ENCODE results near the gene SRPK3.
"Not testable (repeated sequence)": the region's sequence is repeated elsewhere in the genome, so short reads cannot be mapped to it uniquely, and the experiment has no call there.

The SRPK3 gene

GRCh38 chrX:153812220-153812619, 31.4 kb downstream of the SRPK3 start:
- Histone ChIP-seq H3K36me3 (ENCODE audit: control insufficient read depth in 4 of 4, insufficient read depth in 4 of 4, low read length in 3 of 4) (no peaks in the 10 kb centered on the region), H3K4me3 (ENCODE audit: control insufficient read depth in 1 of 7, extremely low read depth in 1 of 7, insufficient read depth in 4 of 7, low read depth in 2 of 7, low read length in 6 of 7) (no peak overlapping the region), H3K27me3 (replicated peaks in 2 of 5; ENCODE audit: control insufficient read depth in 4 of 5, insufficient read depth in 5 of 5, low read length in 4 of 5) (peaks cover 0 to 38% (median 0%) of the 10 kb centered on the region in 5 experiments), H3K4me1 (ENCODE audit: control extremely low read depth in 1 of 4, control insufficient read depth in 4 of 4, insufficient read depth in 4 of 4, low read length in 3 of 4) (peaks cover 0 to 17% (median 14%) of the 10 kb centered on the region in 4 experiments), H3K9me3 (ENCODE audit: control extremely low read depth in 1 of 5, control insufficient read depth in 4 of 5, insufficient read depth in 2 of 5, low read depth in 1 of 5, low read length in 4 of 5) (peaks cover 0 to 5% (median 0%) of the 10 kb centered on the region in 5 experiments), H3K27ac (ENCODE audit: insufficient read depth in 1 of 2, low read depth in 1 of 2, low read length in 2 of 2, poor library complexity in 1 of 2, severe bottlenecking in 2 of 2) (no peak overlapping the region)
- 77% methylated on average over 12 of the region's 14 CpGs for WGBS (ENCODE audit: insufficient coverage)
- ChIA-PET POLR2A (no interaction called here), CTCF (no interaction called here)
- no peak for DNase-seq

GRCh38 chrX:153813161-153813560, 32.3 kb downstream of the SRPK3 start:
- Histone ChIP-seq H3K27ac (ENCODE audit: insufficient read depth in 1 of 2, low read depth in 1 of 2, low read length in 2 of 2, poor library complexity in 1 of 2, severe bottlenecking in 2 of 2) (no peak overlapping the region), H3K36me3 (ENCODE audit: control insufficient read depth in 4 of 4, insufficient read depth in 4 of 4, low read length in 3 of 4) (no peaks in the 10 kb centered on the region), H3K27me3 (replicated peaks in 2 of 5; ENCODE audit: control insufficient read depth in 4 of 5, insufficient read depth in 5 of 5, low read length in 4 of 5) (peaks cover 0 to 45% (median 0%) of the 10 kb centered on the region in 5 experiments), H3K4me1 (ENCODE audit: control extremely low read depth in 1 of 4, control insufficient read depth in 4 of 4, insufficient read depth in 4 of 4, low read length in 3 of 4) (peaks cover 0 to 18% (median 15%) of the 10 kb centered on the region in 4 experiments), H3K9me3 (ENCODE audit: control extremely low read depth in 1 of 5, control insufficient read depth in 4 of 5, insufficient read depth in 2 of 5, low read depth in 1 of 5, low read length in 4 of 5) (peaks cover 0 to 5% (median 0%) of the 10 kb centered on the region in 5 experiments), H3K4me3 (ENCODE audit: control insufficient read depth in 1 of 7, extremely low read depth in 1 of 7, insufficient read depth in 4 of 7, low read depth in 2 of 7, low read length in 6 of 7) (no peak overlapping the region)
- no peak for DNase-seq
- WGBS (ENCODE audit: insufficient coverage): 94% methylated on average over 5 of the region's 5 CpGs
- POLR2A ChIA-PET: no interaction called here
- CTCF ChIA-PET: no interaction called here

- Histone ChIP-seq H3K36me3 (ENCODE audit: control insufficient read depth in 4 of 4, insufficient read depth in 4 of 4, low read length in 3 of 4) (no peaks in the 10 kb centered on the region), H3K9me3 (ENCODE audit: control extremely low read depth in 1 of 5, control insufficient read depth in 4 of 5, insufficient read depth in 2 of 5, low read depth in 1 of 5, low read length in 4 of 5) (peaks cover 0 to 5% (median 0%) of the 10 kb centered on the region in 5 experiments), H3K27me3 (replicated peaks in 2 of 5; ENCODE audit: control insufficient read depth in 4 of 5, insufficient read depth in 5 of 5, low read length in 4 of 5) (peaks cover 0 to 58% (median 2%) of the 10 kb centered on the region in 5 experiments), H3K4me3 (ENCODE audit: control insufficient read depth in 1 of 7, extremely low read depth in 1 of 7, insufficient read depth in 4 of 7, low read depth in 2 of 7, low read length in 6 of 7) (no peak overlapping the region), H3K4me1 (ENCODE audit: control extremely low read depth in 1 of 4, control insufficient read depth in 4 of 4, insufficient read depth in 4 of 4, low read length in 3 of 4) (peaks cover 0 to 26% (median 20%) of the 10 kb centered on the region in 4 experiments), H3K27ac (ENCODE audit: insufficient read depth in 1 of 2, low read depth in 1 of 2, low read length in 2 of 2, poor library complexity in 1 of 2, severe bottlenecking in 2 of 2) (no peak overlapping the region)
- POLR2A ChIA-PET: no interaction called here
- WGBS (ENCODE audit: insufficient coverage): 65% methylated on average over 16 of the region's 19 CpGs
- peak; percentile 22 to 72 (median 67) for DNase-seq
- CTCF ChIA-PET: no interaction called here
These were observed 33.9 kb downstream of the SRPK3 start for GRCh38 chrX:153814591-153815315.

GRCh38 chrX:153816831-153817690, 36.2 kb downstream of the SRPK3 start:
- H3K27me3 ChIP-seq (replicated peaks in 2 of 5; ENCODE audit: control insufficient read depth in 4 of 5, insufficient read depth in 5 of 5, low read length in 4 of 5): peaks cover 0 to 57% (median 2%) of the 10 kb centered on the region in 5 experiments
- ChIA-PET CTCF (interaction anchor here (1.0 to 1.7 kb wide), 3 partner anchors 11 to 133 kb away, joined by 3 to 4 read pairs (median 3); no protein-coding TSS in a partner anchor), POLR2A (no interaction called here)
- H3K9me3 ChIP-seq (ENCODE audit: control extremely low read depth in 1 of 5, control insufficient read depth in 4 of 5, insufficient read depth in 2 of 5, low read depth in 1 of 5, low read length in 4 of 5): peaks cover 0 to 5% (median 0%) of the 10 kb centered on the region in 5 experiments
- H3K27ac ChIP-seq (ENCODE audit: insufficient read depth in 1 of 2, low read depth in 1 of 2, low read length in 2 of 2, poor library complexity in 1 of 2, severe bottlenecking in 2 of 2): no peak overlapping the region
- H3K4me1 ChIP-seq (ENCODE audit: control extremely low read depth in 1 of 4, control insufficient read depth in 4 of 4, insufficient read depth in 4 of 4, low read length in 3 of 4): peaks cover 0 to 38% (median 27%) of the 10 kb centered on the region in 4 experiments
- H3K4me3 ChIP-seq (ENCODE audit: control insufficient read depth in 1 of 7, extremely low read depth in 1 of 7, insufficient read depth in 4 of 7, low read depth in 2 of 7, low read length in 6 of 7): no peak overlapping the region
- no peaks in the 10 kb centered on the region for H3K36me3 ChIP-seq (ENCODE audit: control insufficient read depth in 4 of 4, insufficient read depth in 4 of 4, low read length in 3 of 4)
- DNase-seq: peak; percentile 59 to 70 (median 70)
- 72% methylated on average over 21 of the region's 25 CpGs for WGBS (ENCODE audit: insufficient coverage)

GRCh38 chrX:153818064-153818463, 37.2 kb downstream of the SRPK3 start:
- H3K4me1 ChIP-seq (ENCODE audit: control extremely low read depth in 1 of 4, control insufficient read depth in 4 of 4, insufficient read depth in 4 of 4, low read length in 3 of 4): peaks cover 0 to 42% (median 28%) of the 10 kb centered on the region in 4 experiments
- CTCF ChIA-PET: interaction anchor here (1.7 kb wide), 1 partner anchor 132 kb away, joined by 4 read pairs; no protein-coding TSS in a partner anchor
- WGBS (ENCODE audit: insufficient coverage): 81% methylated on average over 5 of the region's 9 CpGs
- not testable (repeated sequence) for H3K36me3 ChIP-seq (ENCODE audit: control insufficient read depth in 4 of 4, insufficient read depth in 4 of 4, low read length in 3 of 4); H3K4me3 ChIP-seq (ENCODE audit: control insufficient read depth in 1 of 7, extremely low read depth in 1 of 7, insufficient read depth in 4 of 7, low read depth in 2 of 7, low read length in 6 of 7); H3K9me3 ChIP-seq (ENCODE audit: control extremely low read depth in 1 of 5, control insufficient read depth in 4 of 5, insufficient read depth in 2 of 5, low read depth in 1 of 5, low read length in 4 of 5); DNase-seq; H3K27ac ChIP-seq (ENCODE audit: insufficient read depth in 1 of 2, low read depth in 1 of 2, low read length in 2 of 2, poor library complexity in 1 of 2, severe bottlenecking in 2 of 2)
- peaks cover 0 to 47% (median 2%) of the 10 kb centered on the region in 5 experiments for H3K27me3 ChIP-seq (replicated peaks in 2 of 5; ENCODE audit: control insufficient read depth in 4 of 5, insufficient read depth in 5 of 5, low read length in 4 of 5)
- POLR2A ChIA-PET: interaction anchor here (0.5 kb wide), 1 partner anchor 105 kb away, joined by 3 read pairs; no protein-coding TSS in a partner anchor

- WGBS (ENCODE audit: insufficient coverage): 16% methylated on average over 65 of the region's 67 CpGs
- Histone ChIP-seq H3K27me3 (replicated peaks in 2 of 5; ENCODE audit: control insufficient read depth in 4 of 5, insufficient read depth in 5 of 5, low read length in 4 of 5) (peaks cover 0 to 44% (median 2%) of the 10 kb centered on the region in 5 experiments), H3K9me3 (ENCODE audit: control extremely low read depth in 1 of 5, control insufficient read depth in 4 of 5, insufficient read depth in 2 of 5, low read depth in 1 of 5, low read length in 4 of 5) (no peaks in the 10 kb centered on the region), H3K27ac (ENCODE audit: insufficient read depth in 1 of 2, low read depth in 1 of 2, low read length in 2 of 2, poor library complexity in 1 of 2, severe bottlenecking in 2 of 2) (no peak overlapping the region), H3K4me1 (ENCODE audit: control extremely low read depth in 1 of 4, control insufficient read depth in 4 of 4, insufficient read depth in 4 of 4, low read length in 3 of 4) (peaks cover 0 to 42% (median 30%) of the 10 kb centered on the region in 4 experiments), H3K36me3 (ENCODE audit: control insufficient read depth in 4 of 4, insufficient read depth in 4 of 4, low read length in 3 of 4) (no peaks in the 10 kb centered on the region), H3K4me3 (ENCODE audit: control insufficient read depth in 1 of 7, extremely low read depth in 1 of 7, insufficient read depth in 4 of 7, low read depth in 2 of 7, low read length in 6 of 7) (peak overlapping the region in 4 of 7 experiments; percentile 16 to 67 (median 42))
- peak; percentile 20 to 58 (median 49) for DNase-seq
- CTCF ChIA-PET: interaction anchor here (1.7 kb wide), 1 partner anchor 131 kb away, joined by 4 read pairs; no protein-coding TSS in a partner anchor
- POLR2A ChIA-PET: no interaction called here
These were observed 37.9 kb downstream of the SRPK3 start for GRCh38 chrX:153818571-153819383.
